CD4-positive, CD25-positive, alpha-beta regulatory T cell (primary cell): ENCODE results near the gene IFIT3. TPM values are rescaled to one million over a fixed set of nuclear protein-coding genes. Genes with fewer than 3 reads are reported as not detected.

Experiments used
- ATAC-seq, 2 donors: fragments of 150-1000 bp; cut with Tn5 transposase; one replicate each; pipeline ENCODE4 v1.10.0; 2021; ENCODE audit warnings: low read depth in 2 of 2, moderate number of reproducible peaks in 2 of 2, moderate library complexity in 1 of 2
- DNase-seq, 3 donors: peaks; one replicate each; pipeline versions ENCODE4 v3.0.0 to v3.0.0-alpha.2; 2012 to 2022; ENCODE audit warnings: mixed read lengths in 1 of 3
- H3K27ac ChIP-seq: one replicate; pipeline ENCODE4 v1.7.0; 2013; ENCODE audit warnings: mild to moderate bottlenecking, low read length; ENCODE audit not compliant: insufficient read depth, poor library complexity, severe bottlenecking
- H3K27me3 ChIP-seq: one replicate; pipeline ENCODE4 v1.7.0; 2013; ENCODE audit warnings: low read length; ENCODE audit not compliant: control insufficient read depth, insufficient read depth
- H3K36me3 ChIP-seq: one replicate; pipeline ENCODE4 v1.7.0; 2013; ENCODE audit warnings: mild to moderate bottlenecking, low read length, moderate library complexity; ENCODE audit not compliant: control insufficient read depth, insufficient read depth
- H3K4me1 ChIP-seq: 2 replicates; pipeline ENCODE4 v1.7.0; 2013; ENCODE audit warnings: mild to moderate bottlenecking, low read length; ENCODE audit not compliant: insufficient read depth, control insufficient read depth, poor library complexity, severe bottlenecking
- H3K4me3 ChIP-seq: one replicate; pipeline ENCODE4 v1.7.0; 2013; ENCODE audit warnings: low read depth, mild to moderate bottlenecking, low read length, moderate library complexity
- H3K9me3 ChIP-seq, 2 experiments: 1 replicate in 1 of 2; 2 replicates in 1 of 2; pipeline ENCODE4 v1.7.0; 2013; ENCODE audit warnings: low read length in 2 of 2, mild to moderate bottlenecking in 1 of 2, moderate library complexity in 1 of 2; ENCODE audit not compliant: control insufficient read depth in 2 of 2
- H3K27ac Mint-ChIP-seq, 3 donors: one replicate each; pipeline ENCODE4 v1.8.0; 2020 to 2022; ENCODE audit warnings: mild to moderate bottlenecking in 3 of 3, mixed read lengths in 3 of 3, moderate library complexity in 2 of 3
- H3K27me3 Mint-ChIP-seq: one replicate; pipeline ENCODE4 v1.8.0; 2022; ENCODE audit warnings: mild to moderate bottlenecking, mixed read lengths
- H3K36me3 Mint-ChIP-seq: one replicate; pipeline ENCODE4 v1.8.0; 2020; ENCODE audit warnings: mixed read lengths
- H3K4me1 Mint-ChIP-seq, 4 donors: one replicate each; pipeline ENCODE4 v1.8.0; 2020 to 2022; ENCODE audit warnings: mixed read lengths in 4 of 4, mild to moderate bottlenecking in 1 of 4
- H3K4me3 Mint-ChIP-seq, 4 donors: one replicate each; pipeline ENCODE4 v1.8.0; 2020 to 2022; ENCODE audit warnings: mild to moderate bottlenecking in 4 of 4, mixed read lengths in 4 of 4, moderate library complexity in 3 of 4
- H3K9me3 Mint-ChIP-seq, 7 donors: one replicate each; pipeline ENCODE4 v1.8.0; 2020 to 2022; ENCODE audit warnings: mixed read lengths in 7 of 7, mild to moderate bottlenecking in 3 of 7, moderate library complexity in 2 of 7
- polyA plus RNA-seq, 4 donors: library from polyadenylated mRNA; unstranded; fragments of 300-500 nt; fragmentation: Illumina TruSeq; gene quantifications; one replicate each; pipeline ENCODE4 v1.2.3, GENCODE V29; 2021
- total RNA-seq: library from RNA; stranded (reverse); gene quantifications from one replicate; pipeline ENCODE4 v1.2.3, GENCODE V29; 2022

IFIT3 gene
- total and polyA plus RNA-seq, 5 donors from 2014 or later = 9.0 to 25.9 (median 13.8) TPM

GRCh38 chr10:89299031-89299430, 28.8 kb upstream of the IFIT3 start:
- Histone ChIP-seq H3K4me1 (peaks cover 22% of the 10 kb centered on the region), H3K4me3 (no peak overlapping the region), H3K27me3 (no peaks in the 10 kb centered on the region), H3K27ac (no peak overlapping the region), H3K36me3 (no peaks in the 10 kb centered on the region), H3K9me3 (no peaks in the 10 kb centered on the region)
- peaks cover 21 to 41% (median 33%) of the 10 kb centered on the region in 4 donors for H3K4me1 Mint-ChIP-seq
- peaks cover 6% of the 10 kb centered on the region for H3K27me3 Mint-ChIP-seq
- H3K36me3 Mint-ChIP-seq = peaks cover 11% of the 10 kb centered on the region
- H3K9me3 Mint-ChIP-seq = peaks cover 0 to 13% (median 4%) of the 10 kb centered on the region in 7 donors
- peak overlapping the region in 2 of 3 donors; percentile 15 to 58 for H3K27ac Mint-ChIP-seq
- peak overlapping the region in 2 of 4 donors; percentile 44 to 98 for H3K4me3 Mint-ChIP-seq
- DNase-seq = no peak
- no peak for ATAC-seq

GRCh38 chr10:89301232-89301631, 26.6 kb upstream of the IFIT3 start:
- Histone ChIP-seq H3K27ac (peak overlapping the region; percentile 67), H3K36me3 (peaks cover 6% of the 10 kb centered on the region), H3K9me3 (no peaks in the 10 kb centered on the region), H3K4me3 (peak overlapping the region; percentile 96), H3K4me1 (peaks cover 26% of the 10 kb centered on the region), H3K27me3 (no peaks in the 10 kb centered on the region)
- Mint-ChIP-seq H3K36me3 (peaks cover 27% of the 10 kb centered on the region), H3K4me3 (peak overlapping the region; percentile 94 to 98 (median 96)), H3K27me3 (peaks cover 9% of the 10 kb centered on the region), H3K4me1 (peaks cover 29 to 43% (median 34%) of the 10 kb centered on the region in 4 donors), H3K27ac (peak overlapping the region; percentile 74 to 98 (median 98)), H3K9me3 (peaks cover 0 to 13% (median 5%) of the 10 kb centered on the region in 7 donors)
- peak in 1 of 3 donors; percentile 33 for DNase-seq
- ATAC-seq = peak in 1 of 2 donors; percentile 29

GRCh38 chr10:89301721-89302445, 25.9 kb upstream of the IFIT3 start, which contains the start of gene IFIT2:
IFIT2 (plus strand) TSS chr10:89302046; CDS start chr10:89302124, 78 bp downstream.
- H3K4me3 Mint-ChIP-seq = peak within 1 kb of the TSS; percentile 94 to 98 (median 96)
- ATAC-seq (peak; percentile 68 to 76), DNase-seq (peak in 2 of 3 donors; percentile 67 to 75)
- peaks cover 0 to 13% (median 5%) of the 10 kb centered on the region in 7 donors for H3K9me3 Mint-ChIP-seq
- H3K27me3 ChIP-seq = no peaks in the 10 kb centered on the region
- peaks cover 33% of the 10 kb centered on the region for H3K36me3 Mint-ChIP-seq
- H3K4me1 Mint-ChIP-seq = peaks cover 29 to 43% (median 35%) of the 10 kb centered on the region in 4 donors
- H3K4me1 ChIP-seq = peaks cover 26% of the 10 kb centered on the region
- H3K36me3 ChIP-seq = peaks cover 13% of the 10 kb centered on the region
- no peaks in the 10 kb centered on the region for H3K9me3 ChIP-seq
- H3K27ac Mint-ChIP-seq = peak within 1 kb of the TSS; percentile 74 to 98 (median 98)
- peaks cover 9% of the 10 kb centered on the region for H3K27me3 Mint-ChIP-seq
- H3K4me3 ChIP-seq = peak within 1 kb of the TSS; percentile 96
- H3K27ac ChIP-seq = peak within 1 kb of the TSS; percentile 67

GRCh38 chr10:89302625-89303024, 25.2 kb upstream of the IFIT3 start:
- peaks cover 17% of the 10 kb centered on the region for H3K36me3 ChIP-seq
- DNase-seq = no peak
- ATAC-seq = no peak
- Mint-ChIP-seq H3K36me3 (peaks cover 39% of the 10 kb centered on the region), H3K4me1 (peaks cover 29 to 43% (median 36%) of the 10 kb centered on the region in 4 donors), H3K27me3 (peaks cover 9% of the 10 kb centered on the region), H3K27ac (peak overlapping the region; percentile 74 to 98 (median 98)), H3K4me3 (peak overlapping the region; percentile 94 to 98 (median 96)), H3K9me3 (peaks cover 0 to 15% (median 6%) of the 10 kb centered on the region in 7 donors)
- no peak overlapping the region for H3K27ac ChIP-seq
- peak overlapping the region; percentile 96 for H3K4me3 ChIP-seq
- H3K27me3 ChIP-seq = no peaks in the 10 kb centered on the region
- H3K4me1 ChIP-seq = peaks cover 26% of the 10 kb centered on the region
- no peaks in the 10 kb centered on the region for H3K9me3 ChIP-seq

- Histone ChIP-seq H3K4me3 (peak overlapping the region; percentile 96), H3K36me3 (peaks cover 19% of the 10 kb centered on the region), H3K9me3 (peaks cover 0 to 2% of the 10 kb centered on the region in 2 experiments), H3K4me1 (peaks cover 26% of the 10 kb centered on the region), H3K27me3 (no peaks in the 10 kb centered on the region), H3K27ac (no peak overlapping the region)
- Mint-ChIP-seq H3K9me3 (peaks cover 0 to 14% (median 6%) of the 10 kb centered on the region in 7 donors), H3K27me3 (peaks cover 9% of the 10 kb centered on the region), H3K4me1 (peaks cover 29 to 43% (median 36%) of the 10 kb centered on the region in 4 donors), H3K4me3 (peak overlapping the region; percentile 94 to 98 (median 96)), H3K36me3 (peaks cover 43% of the 10 kb centered on the region), H3K27ac (peak overlapping the region in 2 of 3 donors; percentile 6 to 98)
- DNase-seq (no peak), ATAC-seq (no peak)
Observed at GRCh38 chr10:89303161-89303560, 24.6 kb upstream of the IFIT3 start.

GRCh38 chr10:89304026-89304425, 23.8 kb upstream of the IFIT3 start:
- no peaks in the 10 kb centered on the region for H3K27me3 ChIP-seq
- peaks cover 26% of the 10 kb centered on the region for H3K4me1 ChIP-seq
- ATAC-seq (no peak), DNase-seq (no peak)
- Mint-ChIP-seq H3K27ac (peak overlapping the region in 2 of 3 donors; percentile 17 to 74), H3K9me3 (peaks cover 0 to 9% (median 3%) of the 10 kb centered on the region in 7 donors), H3K27me3 (peaks cover 9% of the 10 kb centered on the region), H3K4me1 (peaks cover 29 to 43% (median 34%) of the 10 kb centered on the region in 4 donors), H3K36me3 (peaks cover 42% of the 10 kb centered on the region), H3K4me3 (peak overlapping the region; percentile 94 to 98 (median 96))
- H3K36me3 ChIP-seq = peaks cover 25% of the 10 kb centered on the region
- peak overlapping the region; percentile 96 for H3K4me3 ChIP-seq
- no peak overlapping the region for H3K27ac ChIP-seq
- H3K9me3 ChIP-seq = peaks cover 0 to 2% of the 10 kb centered on the region in 2 experiments

- H3K36me3 Mint-ChIP-seq = peaks cover 43% of the 10 kb centered on the region
- peaks cover 25% of the 10 kb centered on the region for H3K36me3 ChIP-seq
- H3K27ac Mint-ChIP-seq = peak overlapping the region in 2 of 3 donors; percentile 17 to 74
- H3K27me3 Mint-ChIP-seq = peaks cover 9% of the 10 kb centered on the region
- H3K4me3 ChIP-seq = no peak overlapping the region
- H3K4me1 Mint-ChIP-seq = peaks cover 29 to 42% (median 36%) of the 10 kb centered on the region in 4 donors
- DNase-seq (no peak), ATAC-seq (no peak)
- peaks cover 0 to 7% (median 4%) of the 10 kb centered on the region in 7 donors for H3K9me3 Mint-ChIP-seq
- H3K4me3 Mint-ChIP-seq = peak overlapping the region in 3 of 4 donors; percentile 94 to 98 (median 96)
- no peak overlapping the region for H3K27ac ChIP-seq
- no peaks in the 10 kb centered on the region for H3K27me3 ChIP-seq
- H3K9me3 ChIP-seq = peaks cover 0 to 2% of the 10 kb centered on the region in 2 experiments
- H3K4me1 ChIP-seq = peaks cover 26% of the 10 kb centered on the region
Observed at GRCh38 chr10:89304446-89304845, 23.4 kb upstream of the IFIT3 start.
